Measurements from ENCODE around the gene ZBED4.

Gene ZBED4

DNA sequence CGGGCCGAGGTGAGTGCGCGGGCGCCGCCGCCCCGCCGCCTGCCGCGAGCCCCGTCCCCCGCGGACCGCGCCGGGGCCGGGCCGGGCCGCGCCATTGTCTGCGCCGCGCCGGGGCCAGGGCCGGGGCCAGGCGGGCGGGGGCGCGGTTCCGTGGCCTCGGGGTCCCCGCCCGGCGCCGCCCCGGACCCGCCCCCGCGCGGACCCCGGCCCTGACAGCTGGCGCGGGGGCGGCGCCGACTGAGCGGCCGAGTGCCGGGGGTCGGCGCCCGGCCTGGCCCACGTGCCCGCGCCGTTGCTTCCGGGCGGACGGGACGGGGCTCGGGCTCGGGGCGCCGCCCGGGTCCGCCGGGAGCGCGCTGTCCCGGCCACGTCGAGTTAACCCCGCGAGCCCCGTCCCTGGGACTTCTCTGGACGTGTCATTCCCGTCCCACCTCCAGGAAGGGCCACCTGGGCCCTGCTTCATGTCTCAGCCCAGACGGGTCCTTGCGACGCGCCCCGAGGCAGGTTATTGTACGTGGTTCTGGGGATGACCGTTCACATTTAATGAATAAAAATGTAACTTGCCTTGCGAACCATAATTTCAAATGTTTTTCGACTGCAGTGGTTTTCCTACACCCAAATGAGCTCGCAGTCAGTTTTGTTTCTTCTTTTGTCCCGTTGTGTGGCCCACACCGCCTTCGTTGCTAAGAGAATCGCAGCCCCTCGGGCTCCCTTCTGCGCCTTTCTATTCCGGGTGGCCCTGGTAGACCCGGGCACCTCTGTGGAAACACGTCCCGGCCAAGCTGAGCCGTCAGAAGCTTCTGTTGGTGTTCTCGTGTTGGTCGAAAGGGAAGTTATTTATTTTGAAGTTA is 562 bp downstream of the ZBED4 start:
- DNase-seq: no peak

DNA sequence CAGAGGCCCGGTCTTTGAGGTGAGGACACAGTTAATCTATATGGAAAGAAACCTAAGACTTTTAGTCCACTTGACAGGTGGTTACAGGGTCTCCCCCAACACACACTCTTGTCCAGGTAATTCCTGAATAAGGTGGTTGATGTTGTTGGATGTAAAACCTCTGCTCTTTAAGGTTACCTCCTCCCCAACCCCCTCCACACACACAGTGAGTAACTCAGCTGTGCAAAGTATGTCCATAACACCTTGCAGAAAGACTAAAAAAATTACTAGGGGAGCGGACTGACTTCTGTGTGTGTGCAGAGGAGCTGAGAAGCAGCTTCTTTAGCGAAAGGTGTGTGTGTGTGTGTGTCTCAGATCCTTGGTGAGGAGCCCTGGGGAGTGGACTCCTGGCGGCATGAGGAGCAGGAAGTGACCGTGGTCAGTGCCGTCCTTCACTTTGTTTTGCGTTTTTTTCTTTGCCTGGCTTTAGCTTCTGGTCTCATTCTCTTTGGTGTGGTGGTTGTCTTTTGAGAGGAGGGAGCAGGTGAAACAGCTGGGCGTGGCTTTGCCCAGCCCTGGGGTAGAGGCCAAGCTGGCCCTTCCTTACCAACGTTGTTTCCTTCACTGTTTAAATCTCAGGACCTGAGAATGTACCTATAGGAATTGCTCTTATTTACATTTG is 1.7 kb downstream of the ZBED4 start:
- no peak for DNase-seq

GRCh38 chr22:49856343-49856742 is 2.7 kb downstream of the ZBED4 start:
- DNase-seq: no peak

DNA sequence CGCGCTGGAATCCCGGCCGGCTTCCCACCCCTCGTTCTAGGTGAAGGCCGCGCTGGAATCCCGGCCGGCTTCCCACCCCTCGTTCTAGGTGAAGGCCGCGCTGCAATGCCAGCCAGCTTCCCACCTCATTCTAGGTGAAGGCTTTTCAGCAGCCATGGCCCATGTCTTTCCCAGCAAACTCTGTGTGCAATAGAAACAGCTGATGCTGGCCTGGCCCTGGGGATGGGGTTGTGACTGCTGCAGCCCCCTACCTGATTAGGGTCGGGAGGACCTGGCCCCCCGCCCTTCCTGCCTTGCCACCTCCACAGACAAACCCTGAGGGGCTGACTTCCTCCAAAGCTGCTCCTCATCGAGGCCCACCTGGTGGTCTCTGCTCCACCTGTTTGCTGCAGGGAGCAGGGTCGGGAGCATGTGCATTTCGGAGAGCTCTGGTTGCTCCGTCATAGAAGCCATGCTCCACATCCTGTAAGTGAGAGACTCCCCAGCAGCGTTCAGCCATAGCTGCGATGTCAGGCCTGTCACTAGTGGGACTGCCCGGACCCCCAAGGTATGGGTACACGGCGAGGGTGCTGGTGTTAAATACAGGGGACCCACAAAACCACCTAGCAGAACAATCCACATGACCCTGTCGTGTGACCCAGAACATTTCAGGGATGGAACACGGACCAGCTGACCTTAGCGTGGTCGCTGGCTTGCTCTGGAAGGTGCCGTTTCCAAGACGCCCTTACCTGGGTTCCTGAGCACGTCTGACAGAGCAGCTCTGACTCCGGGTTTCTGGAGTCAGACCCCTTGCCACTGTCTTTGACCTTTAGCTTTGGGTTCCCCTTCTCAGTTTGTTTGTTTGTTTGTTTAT is 3.3 kb downstream of the ZBED4 start:
- no peak for DNase-seq

DNA sequence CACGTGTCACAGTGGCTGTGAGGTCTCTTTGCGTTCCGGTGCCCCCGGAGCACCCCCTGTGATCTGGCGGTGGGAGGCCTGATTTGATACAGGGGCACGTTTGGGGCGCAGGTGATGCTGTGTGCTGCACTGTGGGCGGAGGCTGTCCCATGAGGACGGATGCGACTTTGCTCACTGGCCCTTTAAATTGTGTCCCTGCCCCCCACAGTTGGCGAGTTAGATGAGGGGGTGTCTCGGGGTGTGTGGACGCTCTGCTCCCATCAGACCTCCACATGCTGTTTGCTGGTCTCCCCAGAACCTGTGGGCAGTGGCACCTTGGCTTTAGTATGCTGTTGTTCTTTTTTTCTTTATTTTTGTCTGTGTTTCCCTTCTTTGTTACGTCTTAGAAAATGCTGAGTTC is 5.2 kb downstream of the ZBED4 start:
- DNase-seq: no peak

DNA sequence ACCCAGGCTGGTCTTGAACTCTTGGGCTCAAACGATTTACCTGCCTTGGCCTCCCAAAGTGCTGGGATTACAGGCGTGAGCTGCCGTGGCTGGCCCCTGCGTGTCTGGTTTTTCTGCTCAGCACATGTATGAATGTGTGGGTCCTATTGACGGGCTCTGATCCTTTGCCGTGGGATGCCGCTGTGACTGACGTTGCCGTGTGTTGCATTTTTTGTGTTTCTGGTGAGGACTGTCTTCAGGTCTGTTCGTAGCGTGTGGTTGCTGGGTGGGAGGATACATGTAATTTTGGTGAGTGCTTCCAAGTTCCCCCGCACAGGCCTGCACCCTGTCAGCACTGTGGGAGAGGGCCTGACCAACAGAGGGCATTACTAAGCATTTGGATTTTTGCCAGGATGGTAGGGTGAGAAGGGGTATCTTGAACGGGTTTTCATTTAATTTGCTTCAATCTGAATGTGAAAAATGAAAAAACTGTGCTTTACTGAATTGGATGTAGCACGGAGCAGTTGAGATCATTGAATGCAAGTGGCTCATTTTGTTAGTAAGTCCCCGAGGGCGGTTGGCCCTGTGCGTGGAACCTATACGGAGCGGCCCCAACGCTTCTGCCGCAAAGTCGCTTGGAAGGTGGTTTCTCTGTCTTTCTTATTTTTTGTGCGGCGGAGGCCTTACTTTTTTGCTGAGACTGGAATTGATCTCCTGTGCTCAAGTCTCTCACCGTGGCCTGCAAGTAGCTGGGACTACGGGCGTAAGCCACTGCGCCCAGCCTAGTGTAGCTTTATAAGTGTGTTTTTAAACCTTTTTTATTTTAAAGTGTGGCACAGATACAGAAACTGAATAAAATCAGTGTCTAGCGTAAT is 8.2 kb downstream of the ZBED4 start:
- no peak for DNase-seq

DNA sequence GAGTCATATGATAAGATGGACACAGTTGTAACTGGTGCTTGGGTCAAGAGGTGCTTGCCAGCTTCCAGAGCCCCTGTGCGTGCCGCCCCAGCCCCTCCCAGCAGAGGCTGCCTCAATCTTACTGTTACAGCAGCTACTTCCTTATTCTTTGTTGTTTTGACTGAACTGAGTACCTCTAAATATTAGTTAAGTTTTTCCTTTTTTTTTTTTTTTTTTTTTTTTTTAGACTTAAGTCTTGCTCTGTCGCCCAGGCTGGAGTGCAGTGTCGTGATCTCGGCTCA is 8.8 kb downstream of the ZBED4 start:
- no peak for DNase-seq

DNA sequence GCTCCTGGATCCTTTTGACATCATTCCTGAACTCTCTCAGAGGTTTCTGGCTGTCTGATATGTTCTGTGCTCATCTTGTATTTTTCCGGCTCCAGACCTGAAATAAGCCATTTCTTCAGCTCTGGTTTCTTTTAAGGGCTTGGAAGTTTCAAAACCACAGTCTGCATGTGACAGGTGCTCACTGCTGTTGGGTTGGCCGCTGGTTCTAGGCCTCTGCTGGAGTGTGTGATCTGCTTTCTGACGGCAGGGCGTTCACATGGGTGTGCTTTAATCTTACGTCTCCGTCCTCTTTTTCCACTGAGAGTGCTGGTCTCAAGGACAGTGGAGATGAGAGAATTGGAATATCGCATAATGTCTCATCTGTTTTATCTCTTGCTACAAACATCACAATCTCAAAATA is 10.3 kb downstream of the ZBED4 start:
- DNase-seq: no peak

GRCh38 chr22:49865156-49865555 is 11.5 kb downstream of the ZBED4 start:
- no peak for DNase-seq

- no peak for DNase-seq
Observed at GRCh38 chr22:49866134-49866533, 12.5 kb downstream of the ZBED4 start.

DNA sequence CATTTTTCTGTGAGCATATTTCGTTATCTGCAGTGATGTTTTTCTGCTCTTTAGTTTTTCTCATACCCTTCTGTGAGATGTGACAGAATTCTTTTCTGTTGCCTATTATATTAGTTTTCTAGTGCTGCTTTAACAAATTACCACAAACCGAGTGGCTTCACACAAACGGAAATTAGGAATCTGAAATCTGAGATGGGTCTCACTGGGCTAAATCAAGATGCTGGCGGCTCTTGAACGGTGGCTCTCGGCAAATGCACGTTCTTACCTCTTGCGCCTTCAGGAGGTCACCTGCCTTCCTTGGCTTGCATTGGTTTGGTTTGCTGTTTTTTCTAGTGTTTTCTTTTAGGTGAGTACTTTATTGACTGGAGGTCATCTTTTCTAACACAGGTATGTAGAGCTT is 13.0 kb downstream of the ZBED4 start:
- DNase-seq: no peak

- DNase-seq: no peak
Observed at GRCh38 chr22:49867303-49868265, 13.9 kb downstream of the ZBED4 start.

DNA sequence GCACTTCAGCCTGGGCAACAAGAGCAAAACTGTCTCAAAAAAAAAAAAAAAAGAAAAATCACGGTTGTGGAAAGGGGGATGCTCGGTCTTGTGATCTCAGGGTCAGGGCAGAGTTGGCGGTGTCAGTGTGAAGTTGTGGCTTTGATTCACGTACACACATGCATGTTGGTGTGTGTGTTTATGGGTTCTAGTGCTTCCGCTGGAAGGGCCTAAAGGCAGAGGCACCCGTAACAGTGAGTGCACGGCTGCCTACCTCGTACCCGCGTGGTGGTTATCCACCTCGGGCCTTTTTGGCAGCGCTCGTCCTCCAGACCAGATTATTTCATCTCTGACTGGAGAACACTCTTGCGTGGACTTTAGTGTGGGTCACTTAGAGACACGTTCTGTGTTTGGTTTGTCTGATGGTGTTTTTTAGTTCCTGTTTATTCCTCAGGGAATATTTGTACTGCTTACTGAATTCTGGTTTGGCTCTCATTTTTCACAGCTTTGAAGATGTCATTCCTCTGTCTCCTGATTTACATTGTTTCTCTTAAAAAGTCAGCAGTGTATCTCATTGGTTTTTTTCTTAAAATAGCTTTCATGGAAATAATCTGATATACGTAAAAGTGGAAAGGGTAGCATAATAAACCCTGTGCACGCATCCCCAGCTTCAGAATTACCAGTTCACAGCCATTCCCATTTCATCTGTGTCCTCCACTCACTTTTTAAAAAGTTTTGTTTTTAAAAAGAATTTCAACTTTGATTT is 15.6 kb downstream of the ZBED4 start:
- DNase-seq: no peak

- DNase-seq: no peak
Observed at GRCh38 chr22:49869845-49870712, 16.4 kb downstream of the ZBED4 start.

- DNase-seq: no peak
Observed at GRCh38 chr22:49871482-49871881, 17.8 kb downstream of the ZBED4 start.

GRCh38 chr22:49872347-49872746 is 18.7 kb downstream of the ZBED4 start:
- no peak for DNase-seq

- DNase-seq: no peak
Observed at GRCh38 chr22:49873228-49873940, 19.7 kb downstream of the ZBED4 start.

GRCh38 chr22:49877642-49878041 is 24.0 kb downstream of the ZBED4 start:
- no peak for DNase-seq

DNA sequence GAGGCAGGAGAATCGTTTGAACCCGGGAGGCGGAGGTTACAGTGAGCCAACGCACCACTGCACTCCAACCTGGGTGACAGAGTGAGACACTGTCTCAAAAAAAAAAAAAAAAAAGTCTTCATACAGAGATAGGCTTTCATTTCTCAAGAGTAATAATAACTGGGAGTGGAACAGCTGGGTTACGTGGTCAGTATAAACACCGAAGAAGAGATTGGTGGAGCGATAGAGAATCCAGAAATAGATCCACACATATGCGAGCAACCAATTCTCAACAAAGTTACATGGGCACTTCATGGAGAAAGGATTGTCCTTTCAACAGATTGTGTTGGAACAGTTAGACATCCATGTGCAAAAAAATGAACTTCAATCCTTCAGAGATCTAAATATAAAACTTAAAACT is 24.6 kb downstream of the ZBED4 start:
- DNase-seq: no peak
